GM12891 (cell line): Measurements from ENCODE around the gene SLC5A11.
"Not testable (repeated sequence)": the region's sequence is repeated elsewhere in the genome, so short reads cannot be mapped to it uniquely, and the experiment has no call there.

ENCODE experiments used
- DNase-seq: peaks from one replicate; pipeline ENCODE4 v3.0.0; 2011; ENCODE audit warnings: low spot score; ENCODE audit not compliant: insufficient read length
- FAIRE-seq: peaks from 2 replicates; lab custom pipeline; 2011; peaks lifted over from hg19 to GRCh38; lab: Jason Lieb, UNC
- PAX5 ChIP-seq: IDR thresholded peaks from 2 replicates; pipeline ENCODE4 v1.6.1; 2011; ENCODE audit warnings: low read length, moderate library complexity, mild to moderate bottlenecking; ENCODE audit not compliant: insufficient read depth, severe bottlenecking
- POLR2A ChIP-seq: IDR thresholded peaks from 2 replicates; pipeline ENCODE4 v1.6.1; 2011; ENCODE audit warnings: low read depth, low read length, control low read depth
- POLR2AphosphoS5 ChIP-seq: IDR thresholded peaks from 2 replicates; pipeline ENCODE4 v1.6.1; 2011; ENCODE audit warnings: low read depth, low read length, control low read depth
- POU2F2 ChIP-seq: IDR thresholded peaks from 2 replicates; pipeline ENCODE4 v1.6.1; 2011; ENCODE audit warnings: low read depth, mild to moderate bottlenecking, control low read depth, low read length, moderate library complexity
- SPI1 ChIP-seq: IDR thresholded peaks from 2 replicates; pipeline ENCODE4 v1.6.1; 2011; ENCODE audit warnings: low read depth, low read length, control low read depth
- TAF1 ChIP-seq: IDR thresholded peaks from 2 replicates; pipeline ENCODE4 v1.6.1; 2011; ENCODE audit warnings: low read depth, low read length, control low read depth

SLC5A11 gene

DNA sequence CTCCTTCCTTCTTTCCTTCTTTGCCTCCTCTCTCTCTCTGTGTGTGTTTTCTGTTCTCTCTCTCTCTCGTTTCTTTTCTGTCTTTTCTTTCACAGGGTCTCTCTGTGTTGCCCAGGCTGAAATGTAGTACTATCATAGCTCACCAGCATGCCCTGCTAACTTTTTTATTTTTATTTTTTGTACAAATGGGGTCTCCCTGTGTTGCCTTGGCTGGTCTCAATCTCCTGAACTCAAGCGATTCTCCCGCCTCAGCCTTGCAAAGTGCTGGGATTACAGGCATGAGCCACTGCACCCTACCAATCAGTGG is 1.5 kb downstream of the SLC5A11 start:
- FAIRE-seq (no peak), DNase-seq (no peak)
- no peak for TF ChIP-seq POU2F2
- TF ChIP-seq SPI1: no peak
- TF ChIP-seq POLR2A: no peak
- no peak for TF ChIP-seq PAX5
- TF ChIP-seq POLR2AphosphoS5: no peak
- no peak for TF ChIP-seq TAF1

DNA sequence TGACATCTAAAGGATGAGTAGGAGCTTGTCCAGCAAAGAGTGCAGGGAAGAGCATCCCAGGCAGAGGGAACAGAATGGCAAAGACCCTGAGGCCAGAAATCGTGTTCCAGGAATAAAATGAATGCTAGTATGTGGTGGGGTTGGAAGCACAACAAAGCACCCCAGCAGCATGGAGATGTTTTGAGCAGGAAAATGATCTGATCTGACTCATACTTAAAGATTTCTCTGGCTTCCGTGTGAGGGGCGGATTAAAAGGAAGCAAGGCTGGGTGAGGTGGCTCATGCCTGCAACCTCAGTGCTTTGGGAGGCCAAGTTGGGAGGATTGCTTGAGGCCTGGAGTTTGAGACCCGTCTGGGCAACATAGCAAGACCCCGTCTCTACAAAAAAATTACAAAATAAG is 2.3 kb downstream of the SLC5A11 start:
- no peak for DNase-seq
- no peak for FAIRE-seq
- no peak for TF ChIP-seq SPI1
- no peak for TF ChIP-seq PAX5
- no peak for TF ChIP-seq POLR2AphosphoS5
- no peak for TF ChIP-seq POLR2A
- TF ChIP-seq POU2F2: no peak
- TF ChIP-seq TAF1: no peak

DNA sequence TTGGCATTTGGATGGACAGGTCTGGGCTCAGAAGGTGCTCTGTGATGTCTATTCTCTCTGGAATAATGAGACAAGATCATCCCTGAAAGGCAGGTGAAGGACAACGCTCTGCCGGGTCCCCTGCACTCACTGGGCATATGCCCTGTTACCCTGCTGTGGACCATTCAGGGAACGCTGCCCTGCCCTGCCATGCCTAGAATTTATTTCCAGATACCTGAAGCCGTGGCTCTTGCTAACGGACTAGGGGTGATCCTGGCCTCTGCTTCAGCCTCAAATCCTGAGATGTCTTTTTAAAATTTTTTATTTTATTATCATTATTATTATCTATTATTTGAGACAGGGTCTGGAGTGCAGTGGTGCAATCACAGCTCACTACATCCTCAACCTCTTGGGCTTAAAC is 3.9 kb downstream of the SLC5A11 start:
- DNase-seq: no peak
- TF ChIP-seq PAX5: no peak
- no peak for TF ChIP-seq TAF1
- no peak for TF ChIP-seq POU2F2
- TF ChIP-seq POLR2AphosphoS5: no peak
- TF ChIP-seq POLR2A: no peak
- TF ChIP-seq SPI1: no peak
- FAIRE-seq: no peak

DNA sequence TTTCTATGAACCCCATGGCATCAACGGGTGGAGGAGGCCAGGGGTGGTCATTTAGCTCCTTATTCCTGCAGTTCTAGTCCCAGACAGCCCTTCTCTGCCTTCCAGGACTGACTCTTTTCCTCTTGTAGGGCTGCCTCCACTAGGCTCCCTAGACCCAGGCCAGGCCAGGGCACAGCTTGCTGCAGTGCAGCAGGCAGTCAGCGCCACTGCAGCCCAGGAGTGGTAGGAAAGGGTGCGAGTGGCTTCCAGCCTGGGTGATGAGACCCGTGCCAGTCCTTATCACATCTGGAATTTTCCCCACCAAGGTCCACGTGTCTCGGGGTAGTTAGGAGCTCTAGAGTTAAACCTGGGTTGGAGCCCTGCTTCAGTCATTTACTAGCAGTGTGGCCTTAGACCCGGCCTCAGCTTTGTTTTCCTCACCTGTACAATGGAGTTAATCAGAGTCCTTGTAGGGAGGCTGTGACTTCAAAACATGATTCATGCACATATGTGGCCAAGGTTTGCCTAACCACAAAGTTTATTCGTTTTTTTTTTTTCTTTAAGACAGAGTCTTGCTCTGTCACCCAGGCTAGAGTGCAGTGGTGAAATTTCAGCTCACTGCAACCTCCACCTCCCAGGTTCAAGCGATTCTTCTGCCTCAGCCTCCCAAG is 4.7 kb downstream of the SLC5A11 start:
- TF ChIP-seq POU2F2: no peak
- no peak for TF ChIP-seq POLR2AphosphoS5
- TF ChIP-seq TAF1: no peak
- TF ChIP-seq POLR2A: no peak
- no peak for TF ChIP-seq SPI1
- no peak for TF ChIP-seq PAX5
- DNase-seq (no peak), FAIRE-seq (no peak)

DNA sequence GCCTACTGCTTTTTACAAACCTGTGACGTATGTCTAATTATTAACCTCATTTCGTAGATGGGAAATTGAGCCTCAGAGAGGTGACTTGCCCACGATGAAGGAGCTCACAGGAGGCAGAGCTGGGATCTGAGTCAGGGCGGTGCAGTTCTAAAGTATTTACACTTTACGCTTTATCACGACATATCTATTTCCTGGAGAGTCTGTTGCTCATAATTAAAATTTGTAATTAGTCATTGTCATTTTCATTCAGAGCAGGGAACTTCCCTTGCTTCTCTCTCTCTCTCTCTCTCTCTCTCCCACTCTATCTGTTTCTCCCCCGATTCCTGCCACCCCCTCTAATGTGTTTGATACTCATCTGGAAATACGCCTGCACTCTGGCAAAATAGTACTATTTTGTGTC is 5.9 kb downstream of the SLC5A11 start:
- TF ChIP-seq PAX5 (no peak), SPI1 (no peak), POLR2AphosphoS5 (no peak), POLR2A (no peak), POU2F2 (no peak), TAF1 (no peak)
- no peak for FAIRE-seq

DNA sequence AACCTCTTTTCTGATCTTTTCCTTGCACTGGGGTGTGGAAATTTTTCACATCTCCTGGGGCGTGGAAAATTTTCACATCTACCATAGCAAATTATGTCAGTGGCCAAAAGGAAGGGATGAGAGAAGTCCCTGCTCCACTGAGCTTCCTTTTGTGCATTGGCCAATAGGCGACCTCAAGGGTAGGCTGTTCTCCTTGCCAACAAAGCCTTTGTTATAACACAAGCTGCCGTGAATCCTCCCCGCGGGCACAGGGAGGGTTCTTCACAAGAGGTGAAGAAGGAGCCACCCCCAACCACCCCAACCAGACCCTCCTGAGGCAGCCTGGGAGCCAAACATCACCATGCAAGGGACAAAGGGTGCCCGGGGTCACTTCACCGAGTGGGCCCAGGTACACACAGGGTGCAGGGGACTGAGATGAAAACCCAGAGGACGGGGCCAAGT is 6.5 kb downstream of the SLC5A11 start:
- FAIRE-seq: no peak
- no peak for DNase-seq
- TF ChIP-seq PAX5: no peak
- TF ChIP-seq POU2F2: no peak

More for the DNA sequence above, 5.9 kb downstream of the SLC5A11 start:
- no peak for DNase-seq

DNA sequence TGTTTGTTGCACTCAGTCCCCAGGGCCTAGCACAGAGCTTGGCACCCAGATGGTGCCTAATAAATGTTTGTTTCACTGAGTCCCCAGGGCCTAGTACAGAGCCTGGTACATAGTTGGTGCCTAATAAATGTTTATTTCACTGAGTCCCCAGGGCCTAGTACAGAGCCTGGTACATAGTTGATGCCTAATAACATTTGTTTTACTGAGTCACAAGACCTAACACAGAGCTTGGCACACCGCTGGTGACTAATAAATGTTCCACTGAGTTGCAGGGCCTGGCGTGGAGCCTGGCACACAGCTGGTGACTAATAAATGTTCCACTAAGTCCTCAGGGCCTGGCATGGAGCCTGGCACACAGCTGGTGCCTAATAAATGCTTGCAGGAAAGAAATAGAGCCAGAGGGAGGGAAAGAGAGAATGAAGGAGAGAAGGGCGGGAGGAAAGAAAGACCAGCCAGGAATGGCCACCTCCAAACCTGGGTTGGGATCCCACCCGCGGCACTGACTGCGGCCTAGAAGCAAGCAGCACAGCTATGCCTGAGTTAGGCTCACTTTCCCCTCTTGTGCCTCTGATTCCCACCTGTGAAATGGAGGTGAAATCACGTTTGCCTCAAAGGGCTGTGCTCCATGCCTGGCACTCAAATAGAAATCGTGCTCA is 7.5 kb downstream of the SLC5A11 start:
- DNase-seq (no peak), FAIRE-seq (no peak)
- TF ChIP-seq POLR2AphosphoS5 (no peak), SPI1 (no peak), POLR2A (no peak)

DNA sequence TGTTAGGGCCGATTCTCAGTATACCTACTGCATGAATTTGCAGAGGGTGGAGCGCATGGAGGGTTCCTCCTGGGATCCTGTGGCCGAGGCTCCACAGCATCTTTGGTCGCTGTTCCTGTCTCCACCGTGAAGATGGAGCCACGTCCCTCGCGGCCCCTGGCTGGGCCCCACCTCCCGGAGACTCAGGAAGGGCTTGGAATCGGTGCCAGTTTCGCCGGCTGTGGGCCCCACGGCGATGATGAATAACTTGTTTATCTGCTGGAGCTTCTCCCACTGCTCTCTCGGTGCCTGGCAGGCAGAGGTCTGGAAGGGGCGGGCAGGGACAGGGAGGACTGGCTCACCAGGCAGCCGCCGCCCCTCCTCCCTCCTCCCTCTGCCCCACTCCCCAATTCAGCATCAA is 8.1 kb downstream of the SLC5A11 start:
- no peak for TF ChIP-seq POU2F2
- no peak for TF ChIP-seq PAX5
- TF ChIP-seq POLR2A: no peak
- no peak for TF ChIP-seq POLR2AphosphoS5
- TF ChIP-seq SPI1: no peak
- no peak for TF ChIP-seq TAF1
- FAIRE-seq: no peak
- DNase-seq: no peak

DNA sequence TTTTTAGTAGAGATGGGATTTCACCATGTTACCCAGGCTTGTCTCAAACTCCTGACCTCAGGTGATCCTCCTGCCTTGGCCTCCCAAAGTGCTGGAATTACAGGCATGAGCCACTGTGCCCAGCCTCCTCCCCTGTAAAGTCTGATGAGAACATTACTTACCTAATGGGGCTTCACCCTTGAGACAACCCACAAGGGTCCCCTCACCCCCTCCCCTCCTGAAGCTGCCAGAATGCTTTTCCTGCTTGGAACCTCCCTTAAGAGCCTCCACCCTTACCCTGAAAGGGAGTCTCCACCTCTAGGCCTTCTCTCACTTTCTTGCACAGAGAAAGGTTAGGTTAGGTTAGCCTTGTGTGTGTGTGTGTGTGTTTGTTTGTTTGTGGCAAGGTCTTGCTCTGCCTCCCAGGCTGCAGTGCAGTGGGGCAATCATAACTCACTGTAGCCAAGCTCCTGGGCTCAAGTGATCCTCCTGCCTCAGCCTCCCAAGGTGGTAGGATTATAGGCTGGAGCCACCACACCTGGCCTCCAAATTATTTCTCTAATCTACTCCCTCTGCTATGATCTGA is 8.9 kb downstream of the SLC5A11 start:
- DNase-seq: no peak
- TF ChIP-seq POLR2A: no peak
- no peak for TF ChIP-seq POLR2AphosphoS5
- TF ChIP-seq PAX5: no peak
- no peak for FAIRE-seq

DNA sequence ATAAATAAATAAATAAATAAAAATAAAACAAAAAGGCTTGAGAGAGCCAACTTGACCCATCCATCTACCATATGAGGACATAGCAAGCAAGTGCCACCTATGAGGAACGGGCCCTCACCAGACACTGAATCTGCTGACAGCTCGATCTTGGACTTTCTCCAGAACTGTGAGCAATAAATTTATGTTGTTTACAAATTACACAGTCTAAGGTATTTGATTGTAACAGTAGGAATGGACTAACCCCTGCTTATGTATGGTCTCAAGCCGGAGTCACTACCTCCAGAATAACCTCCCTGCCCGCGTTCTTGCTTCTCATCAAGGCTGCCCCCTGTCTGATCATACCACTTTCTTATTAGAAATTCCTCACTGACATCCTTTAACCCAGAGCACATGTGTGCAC is 9.9 kb downstream of the SLC5A11 start:
- TF ChIP-seq SPI1 (no peak), POLR2A (no peak), PAX5 (no peak), POU2F2 (no peak), POLR2AphosphoS5 (no peak), TAF1 (no peak)
- no peak for DNase-seq
- no peak for FAIRE-seq

DNA sequence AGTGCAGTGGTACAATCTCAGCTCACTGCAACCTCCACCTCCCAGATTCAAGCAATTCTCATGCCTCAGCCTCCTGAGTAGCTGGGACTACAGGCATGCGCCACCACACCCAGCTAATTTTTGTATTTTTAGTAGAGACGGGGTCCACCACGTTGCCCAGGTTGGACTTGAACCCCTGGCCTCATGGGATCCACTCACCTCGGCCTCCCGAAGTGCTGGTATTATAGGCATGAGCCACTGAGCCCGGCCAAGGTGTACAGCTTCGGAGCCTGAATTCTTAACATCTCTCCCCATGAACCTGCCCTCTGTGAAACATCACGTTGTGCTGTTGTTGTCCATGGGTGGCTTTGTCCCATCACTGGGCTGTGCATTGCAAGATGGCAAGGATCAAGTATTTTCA is 11.1 kb downstream of the SLC5A11 start:
- FAIRE-seq: not testable (repeated sequence)

More for the DNA sequence above, 11.1 kb downstream of the SLC5A11 start:
- not testable (repeated sequence) for DNase-seq
